HL-60/S4 (cell line): ENCODE results near the gene TMEM86A.

Experiments
- in situ Hi-C: fragments of 300-500 bp; cut with MboI; formaldehyde crosslinking; loops from 2 replicates; pipeline ENCODE4 v1.14.3; 2022; ENCODE audit warnings: low sequenced_read_pairs

The TMEM86A gene

DNA sequence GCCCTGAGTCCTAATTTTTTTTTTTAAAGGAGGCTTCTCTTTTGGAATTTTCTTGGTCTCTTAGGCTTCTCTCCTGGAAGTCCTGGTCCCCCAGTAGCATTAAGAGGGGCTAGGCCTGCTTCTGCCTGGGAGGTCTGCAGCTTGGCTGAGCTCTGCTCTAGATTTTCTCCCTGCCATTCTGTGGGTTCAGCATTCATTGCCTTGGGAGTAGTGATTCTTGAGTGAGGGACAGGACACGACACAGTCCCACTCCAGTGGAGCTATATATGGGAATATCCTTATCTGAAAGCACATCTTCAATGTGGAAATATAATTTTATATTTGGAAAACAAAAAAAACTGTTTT, 23.7 kb downstream of the TMEM86A start:
- in situ Hi-C loops: no loop called here

DNA sequence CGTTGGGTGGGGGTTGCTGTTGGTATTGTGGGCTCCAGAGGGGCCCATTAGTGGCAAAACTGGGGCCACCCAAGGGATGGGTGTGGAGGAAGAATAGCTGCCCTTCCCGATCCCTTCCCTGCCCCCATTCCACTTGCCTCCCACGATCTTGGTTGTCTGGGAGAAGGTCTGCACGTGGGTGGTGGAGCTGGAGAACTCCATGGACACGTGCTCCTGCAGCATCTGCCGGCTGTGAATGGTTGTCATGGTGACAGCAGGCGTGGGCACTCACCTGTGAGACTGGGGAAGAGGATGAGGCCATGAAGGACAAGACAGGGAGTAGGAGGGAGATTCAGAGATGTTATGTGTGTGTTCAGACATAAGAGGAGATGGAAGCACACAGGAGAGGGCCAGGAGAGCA, 25.4 kb downstream of the TMEM86A start:
- in situ Hi-C loops: no loop called here

- in situ Hi-C loops: loop anchor here (25.0 kb wide), 1 partner anchor 489 kb away; the partner anchor contains the start of genes SAA2 and SAA4
Measured at GRCh38 chr11:18726040-18726439, 27.5 kb downstream of the TMEM86A start, which contains the start of gene IGSF22. TSS of gene IGSF22 (minus strand) at chr11:18726188. CDS start at chr11:18724236, 1,952 bp downstream.

DNA sequence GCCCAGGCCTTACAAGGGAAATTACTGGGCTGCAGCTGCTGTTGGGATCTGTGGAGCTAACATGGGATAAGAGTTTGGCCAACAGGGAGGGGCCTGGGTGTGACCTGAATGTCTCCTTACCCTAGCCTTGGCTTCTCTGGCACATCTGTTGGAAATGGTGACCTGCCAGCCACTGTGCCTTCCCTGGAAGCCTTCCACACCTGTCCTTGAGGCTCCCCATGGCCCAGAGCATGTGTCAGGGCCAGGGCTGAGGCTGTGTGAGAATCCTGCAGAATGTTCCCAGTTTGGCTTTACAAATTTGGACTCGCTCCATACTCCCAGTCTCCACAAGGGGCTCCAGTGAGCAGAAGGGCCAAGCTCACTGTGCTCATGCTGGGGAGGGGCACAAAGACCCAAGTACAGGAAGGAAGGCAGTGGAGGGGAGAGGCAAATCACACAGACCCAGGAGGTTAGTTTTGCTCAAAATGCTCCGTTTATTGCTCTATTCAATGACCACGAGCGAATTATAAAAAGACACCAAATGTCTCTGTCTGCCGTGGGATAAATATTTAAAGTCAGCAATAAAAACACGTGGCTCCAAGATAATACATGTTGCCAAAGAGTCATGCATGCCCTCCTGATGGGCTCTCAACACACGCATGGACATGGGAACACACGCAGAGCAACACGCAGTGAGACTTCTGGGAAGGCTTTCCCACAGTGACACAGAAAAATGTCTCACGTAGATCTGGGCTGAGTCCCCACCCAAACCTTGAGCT, 29.1 kb downstream of the TMEM86A start:
- in situ Hi-C loops: loop anchor here (25.0 kb wide), 1 partner anchor 490 kb away; the partner anchor contains the start of genes SAA2 and SAA4

DNA sequence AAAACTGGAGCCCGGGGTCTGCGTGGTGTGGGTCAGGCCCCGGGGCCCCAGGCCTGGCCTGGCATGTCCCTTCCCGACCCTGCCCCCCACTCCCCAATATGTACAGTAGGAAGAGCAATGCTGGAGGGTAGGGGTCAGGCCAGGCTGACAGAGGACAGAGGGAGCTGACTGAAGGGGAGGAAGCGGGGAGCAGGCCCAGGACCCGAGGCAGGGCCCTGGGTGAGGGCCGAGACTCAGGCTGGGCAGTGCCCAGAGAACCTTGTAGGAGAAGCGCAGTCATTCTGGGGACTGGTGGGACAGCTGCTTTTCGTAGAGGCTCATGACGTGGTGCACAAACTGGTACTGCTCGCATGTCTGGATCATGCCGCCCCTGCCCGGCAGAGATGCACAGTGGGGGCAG, 30.1 kb downstream of the TMEM86A start:
- in situ Hi-C loops: loop anchor here (25.0 kb wide), 1 partner anchor 491 kb away; the partner anchor contains the start of genes SAA2 and SAA4

- in situ Hi-C loops: loop anchor here (25.0 kb wide), 1 partner anchor 492 kb away; the partner anchor contains the start of genes SAA2 and SAA4
Measured at GRCh38 chr11:18729426-18729825, 30.8 kb downstream of the TMEM86A start.

- in situ Hi-C loops: loop anchor here (25.0 kb wide), 1 partner anchor 493 kb away; the partner anchor contains the start of genes SAA2 and SAA4
Measured at GRCh38 chr11:18730020-18730419, 31.4 kb downstream of the TMEM86A start.

- in situ Hi-C loops: loop anchor here (25.0 kb wide), 1 partner anchor 494 kb away; the partner anchor contains the start of genes SAA2 and SAA4
Measured at GRCh38 chr11:18731441-18731840, 32.9 kb downstream of the TMEM86A start.

- in situ Hi-C loops: loop anchor here (25.0 kb wide), 1 partner anchor 495 kb away; the partner anchor contains the start of genes SAA2 and SAA4
Measured at GRCh38 chr11:18731949-18732821, 33.6 kb downstream of the TMEM86A start.

- in situ Hi-C loops: loop anchor here (25.0 kb wide), 1 partner anchor 496 kb away; the partner anchor contains the start of genes SAA2 and SAA4
Measured at GRCh38 chr11:18733202-18733601, 34.6 kb downstream of the TMEM86A start.

DNA sequence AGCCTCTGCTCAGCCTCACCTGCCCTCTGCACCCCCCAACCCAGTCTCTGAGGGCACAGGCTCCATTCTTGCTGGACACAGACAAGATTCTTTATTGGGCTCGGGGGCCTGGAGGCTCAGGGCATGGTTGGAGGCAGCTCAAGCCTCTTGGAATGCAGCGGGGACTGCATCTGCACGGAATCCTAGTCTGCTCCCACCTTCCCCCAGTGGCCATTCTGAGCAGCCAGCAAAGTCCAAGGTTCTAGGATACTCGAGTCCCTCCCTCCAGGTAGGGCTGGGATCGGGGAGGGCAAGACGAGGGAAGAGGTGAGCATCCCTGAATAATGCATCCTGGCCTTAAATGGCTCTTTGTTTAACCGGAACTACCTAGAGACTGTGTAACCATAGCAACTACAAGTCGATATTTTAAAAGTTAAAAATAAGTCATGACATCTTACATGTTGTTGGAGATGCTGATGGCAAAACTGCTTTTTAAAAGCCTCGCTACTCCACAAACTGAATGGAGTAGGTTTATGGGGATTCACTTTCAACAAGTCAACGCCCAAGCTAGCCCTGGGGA, 38.1 kb downstream of the TMEM86A start:
- in situ Hi-C loops: loop anchor here (25.0 kb wide), 1 partner anchor 499 kb away; the partner anchor contains the start of genes SAA2 and SAA4

DNA sequence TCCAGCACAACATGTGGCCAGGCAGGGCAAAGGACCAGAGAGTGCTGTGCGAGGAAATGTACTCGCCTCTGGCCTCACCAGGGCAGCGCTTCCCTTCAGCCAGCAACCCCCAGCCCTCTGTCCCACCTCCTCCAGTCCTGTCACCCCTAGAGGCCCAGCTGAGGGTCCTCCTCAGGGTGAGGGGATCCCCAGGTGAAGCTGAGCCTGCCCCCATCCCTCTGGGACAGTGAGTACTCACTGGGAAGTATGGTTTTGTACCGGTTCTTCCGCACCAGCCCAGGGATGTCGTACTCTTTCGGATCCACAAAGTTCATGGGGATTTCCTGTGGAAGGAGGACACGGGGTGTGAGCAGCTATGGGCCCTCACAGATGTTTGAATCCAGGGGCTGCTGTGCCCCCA, 39.1 kb downstream of the TMEM86A start:
- in situ Hi-C loops: loop anchor here (25.0 kb wide), 1 partner anchor 500 kb away; the partner anchor contains the start of genes SAA2 and SAA4

GRCh38 chr11:18739685-18740084, 41.1 kb downstream of the TMEM86A start:
- in situ Hi-C loops: loop anchor here (25.0 kb wide), 1 partner anchor 502 kb away; the partner anchor contains the start of genes SAA2 and SAA4

DNA sequence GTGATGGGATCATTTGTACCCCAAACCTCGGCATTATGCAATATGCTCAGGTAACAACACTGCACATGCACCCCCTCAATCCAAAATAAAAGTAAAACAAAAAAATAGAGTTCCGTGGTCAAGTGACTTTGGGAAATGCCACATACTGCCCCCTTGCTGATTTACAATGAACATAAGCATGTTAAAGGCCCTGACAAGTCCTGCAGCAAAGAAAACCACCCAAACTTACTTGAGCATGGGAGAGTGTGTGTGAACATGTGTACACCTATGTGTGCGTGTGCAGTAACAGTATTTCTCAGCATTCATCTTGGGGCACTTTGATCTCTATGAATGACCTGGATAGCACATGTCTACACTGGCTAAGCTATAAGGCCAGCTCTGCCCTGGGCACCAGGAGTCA, 43.2 kb downstream of the TMEM86A start:
- in situ Hi-C loops: loop anchor here (25.0 kb wide), 1 partner anchor 504 kb away; the partner anchor contains the start of genes SAA2 and SAA4

- in situ Hi-C loops: loop anchor here (25.0 kb wide), 1 partner anchor 506 kb away; the partner anchor contains the start of genes SAA2 and SAA4
Measured at GRCh38 chr11:18743365-18743764, 44.8 kb downstream of the TMEM86A start.

- in situ Hi-C loops: loop anchor here (25.0 kb wide), 1 partner anchor 507 kb away; the partner anchor contains the start of genes SAA2 and SAA4
Measured at GRCh38 chr11:18743900-18744514, 45.4 kb downstream of the TMEM86A start.

DNA sequence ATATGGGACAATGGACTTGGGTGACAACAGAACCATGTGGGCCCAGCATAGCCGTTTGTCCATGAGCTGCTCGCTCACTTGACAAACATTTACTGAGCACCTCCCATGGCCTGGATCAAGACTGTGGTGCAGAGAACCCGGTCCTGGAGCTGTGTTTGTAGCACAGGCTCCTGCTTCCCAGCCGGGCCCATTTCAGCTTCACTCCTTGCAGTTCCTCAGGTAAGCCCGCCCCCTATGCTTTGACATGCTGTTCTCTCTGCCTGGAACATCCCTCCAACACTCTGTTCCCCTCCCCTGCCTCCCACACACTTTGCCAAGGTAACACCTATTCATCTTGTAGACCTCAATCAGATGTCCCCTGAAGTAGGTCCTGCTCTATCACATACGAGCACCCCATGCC, 46.7 kb downstream of the TMEM86A start:
- in situ Hi-C loops: loop anchor here (25.0 kb wide), 1 partner anchor 508 kb away; the partner anchor contains the start of genes SAA2 and SAA4

DNA sequence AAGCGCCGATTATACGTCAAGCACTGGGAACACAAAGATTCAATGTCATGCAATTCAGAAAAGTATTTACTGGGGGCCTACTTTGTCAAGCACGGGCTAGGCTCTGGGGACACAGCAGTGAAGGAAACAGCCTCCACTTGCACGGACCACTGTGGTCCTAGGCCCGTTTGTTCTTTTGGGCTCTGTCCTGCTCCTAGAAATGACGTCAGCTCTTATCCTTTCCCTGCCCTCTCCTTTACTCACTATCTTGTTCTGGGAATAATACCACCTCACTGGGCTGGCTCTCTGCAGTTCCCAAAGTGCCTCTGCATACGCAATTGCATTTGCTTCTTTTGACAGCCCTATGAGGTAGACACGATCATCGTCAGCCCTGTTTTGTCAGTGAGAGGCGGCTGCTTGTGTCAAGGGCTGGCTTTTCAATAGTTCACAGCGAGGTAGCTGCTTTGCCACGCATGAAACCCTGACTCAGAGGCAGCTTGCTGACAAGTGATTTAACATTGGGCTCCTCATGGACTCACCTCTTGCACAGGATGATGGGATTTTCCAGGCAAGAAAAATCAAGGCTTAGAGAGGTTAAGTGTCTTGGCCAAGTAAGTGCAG, 50.3 kb downstream of the TMEM86A start:
- in situ Hi-C loops: loop anchor here (25.0 kb wide), 1 partner anchor 512 kb away; the partner anchor contains the start of genes SAA2 and SAA4

- in situ Hi-C loops: loop anchor here (25.0 kb wide), 1 partner anchor 512 kb away; the partner anchor contains the start of genes SAA2 and SAA4
Measured at GRCh38 chr11:18749681-18750319, 51.2 kb downstream of the TMEM86A start.
